HAP-1 (cell line): Measurements from ENCODE around the gene LRRC61.
"Not testable (repeated sequence)": the region's sequence is repeated elsewhere in the genome, so short reads cannot be mapped to it uniquely, and the experiment has no call there.

ENCODE experiments used
- DNase-seq, 2 experiments: peaks; one replicate each; pipeline ENCODE4 v3.0.0-alpha.2; 2016 to 2020; ENCODE audit warnings: low spot score in 2 of 2
- H3K27me3 ChIP-seq: fragments of 250-450 bp; sonication (Bioruptor Pico); 2 replicates; pipeline ENCODE4 v1.5.1; 2020; ENCODE audit warnings: low read depth, mild to moderate bottlenecking, moderate library complexity
- H3K36me3 ChIP-seq: fragments of 250-450 bp; sonication (Bioruptor Pico); replicated peaks from 2 replicates; pipeline ENCODE4 v1.5.1; 2020; ENCODE audit warnings: mild to moderate bottlenecking
- H3K4me1 ChIP-seq: fragments of 250-450 bp; sonication (Bioruptor Pico); 2 replicates; pipeline ENCODE4 v1.5.1; 2020; ENCODE audit warnings: mild to moderate bottlenecking
- H3K4me3 ChIP-seq: fragments of 250-450 bp; sonication (Bioruptor Pico); 2 replicates; pipeline ENCODE4 v1.5.1; 2020; ENCODE audit warnings: mild to moderate bottlenecking, moderate library complexity
- H3K9me3 ChIP-seq: fragments of 250-450 bp; sonication (Bioruptor Pico); 2 replicates; pipeline ENCODE4 v1.5.1; 2020; ENCODE audit warnings: mild to moderate bottlenecking, moderate library complexity
- in situ Hi-C: fragments of 300-500 bp; cut with MboI; formaldehyde crosslinking; loops from 3 replicates; pipeline ENCODE4 v1.14.3; 2020; ENCODE audit warnings: low sequenced_read_pairs, inconsistent platforms, mixed read lengths

The LRRC61 gene

GRCh38 chr7:150313870-150314269 lies 9.3 kb upstream of the LRRC61 start:
- Histone ChIP-seq H3K27me3 (no peaks in the 10 kb centered on the region), H3K36me3 (no peaks in the 10 kb centered on the region), H3K9me3 (no peaks in the 10 kb centered on the region), H3K4me3 (no peak overlapping the region), H3K4me1 (peaks cover 16% of the 10 kb centered on the region)
- in situ Hi-C loops = no loop called here
- DNase-seq = no peak

DNA sequence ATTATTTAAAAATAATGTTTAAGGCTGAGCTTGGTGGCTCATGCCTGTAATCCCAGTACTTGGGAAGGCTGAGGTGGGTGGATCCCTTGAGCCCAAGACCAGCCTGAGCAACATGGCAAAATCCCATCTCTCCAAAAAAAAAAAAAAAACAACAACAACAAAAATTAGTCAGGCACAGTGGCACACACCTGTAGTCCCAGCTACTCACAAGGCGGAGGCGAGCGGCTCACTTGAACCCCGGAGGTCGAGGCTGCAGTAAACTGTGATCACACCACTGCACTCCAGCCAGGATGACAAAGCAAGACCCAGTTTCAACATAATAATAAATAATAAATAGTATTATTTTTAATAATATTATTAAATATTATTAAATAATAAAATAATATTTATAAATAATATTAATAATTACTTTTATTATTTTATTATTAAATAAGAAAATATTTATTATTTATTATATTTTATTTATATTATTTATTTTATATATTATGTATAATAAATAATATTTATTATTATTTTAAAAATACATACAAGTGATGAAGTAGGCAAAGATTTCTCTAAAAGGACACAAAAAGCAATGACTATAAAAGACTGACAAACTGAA lies 8.4 kb upstream of the LRRC61 start:
- no peak for DNase-seq
- Histone ChIP-seq H3K4me3 (no peak overlapping the region), H3K36me3 (no peaks in the 10 kb centered on the region), H3K27me3 (no peaks in the 10 kb centered on the region), H3K4me1 (peaks cover 16% of the 10 kb centered on the region), H3K9me3 (no peaks in the 10 kb centered on the region)
- in situ Hi-C loops = no loop called here

GRCh38 chr7:150316987-150317386 lies 6.2 kb upstream of the LRRC61 start:
- in situ Hi-C loops, DNase-seq: not testable (repeated sequence)
- peaks cover 12% of the 10 kb centered on the region for H3K4me1 ChIP-seq

GRCh38 chr7:150317748-150318444 lies 5.3 kb upstream of the LRRC61 start:
- Histone ChIP-seq H3K4me1 (peaks cover 7% of the 10 kb centered on the region), H3K36me3 (no peaks in the 10 kb centered on the region)
- in situ Hi-C loops = no loop called here

More at GRCh38 chr7:150316987-150317386, 6.2 kb upstream of the LRRC61 start:
- not testable (repeated sequence) for H3K27me3 ChIP-seq, H3K36me3 ChIP-seq, H3K4me3 ChIP-seq, H3K9me3 ChIP-seq

GRCh38 chr7:150321788-150322113 lies 1.4 kb upstream of the LRRC61 start:
- Histone ChIP-seq H3K27me3 (no peaks in the 10 kb centered on the region), H3K4me1 (no peaks in the 10 kb centered on the region), H3K4me3 (no peak overlapping the region), H3K9me3 (no peaks in the 10 kb centered on the region), H3K36me3 (no peaks in the 10 kb centered on the region)
- DNase-seq = no peak
- in situ Hi-C loops = no loop called here

More at GRCh38 chr7:150317748-150318444, 5.3 kb upstream of the LRRC61 start:
- Histone ChIP-seq H3K4me3 (no peak overlapping the region), H3K9me3 (no peaks in the 10 kb centered on the region), H3K27me3 (no peaks in the 10 kb centered on the region)
- DNase-seq = no peak

GRCh38 chr7:150322114-150322832 lies 882 bp upstream of the LRRC61 start:
- Histone ChIP-seq H3K9me3 (no peaks in the 10 kb centered on the region), H3K36me3 (no peaks in the 10 kb centered on the region), H3K4me1 (no peaks in the 10 kb centered on the region), H3K27me3 (no peaks in the 10 kb centered on the region), H3K4me3 (no peak overlapping the region)
- no peak for DNase-seq
- in situ Hi-C loops = no loop called here

DNA sequence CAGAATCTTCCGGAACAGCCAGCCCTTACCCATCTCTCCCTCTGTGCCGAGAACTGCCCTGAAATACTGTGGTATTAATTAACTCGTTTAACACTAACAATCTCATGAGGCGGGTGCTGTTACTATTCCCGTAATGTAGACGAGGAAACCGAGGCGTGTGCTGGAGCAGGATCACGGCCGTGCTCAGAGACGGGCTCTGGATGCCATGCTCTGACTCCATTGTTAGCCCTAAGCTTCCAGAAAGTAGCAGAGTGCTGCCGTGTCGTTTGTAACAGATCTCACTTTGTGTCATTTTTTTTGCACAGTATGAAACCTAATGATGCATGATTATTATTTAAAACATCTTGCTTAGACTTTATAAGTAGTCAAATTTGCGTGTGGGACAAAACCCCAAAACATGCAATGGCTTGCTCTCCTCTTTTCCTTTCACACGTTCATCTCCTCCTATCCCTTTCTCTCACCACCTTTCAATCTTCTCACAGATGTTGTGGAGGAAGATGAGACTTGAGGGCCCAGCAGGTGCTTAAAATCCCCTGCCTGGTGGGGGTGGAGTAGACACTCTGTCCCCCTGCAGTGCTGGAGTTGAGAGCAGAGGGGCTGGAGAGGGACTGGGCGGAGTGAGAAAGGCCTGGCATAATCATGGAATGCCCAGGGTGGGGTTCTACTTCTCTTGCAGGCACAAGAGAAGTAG lies 672 bp downstream of the LRRC61 start:
- H3K9me3 ChIP-seq = no peaks in the 10 kb centered on the region
- no peaks in the 10 kb centered on the region for H3K27me3 ChIP-seq
- in situ Hi-C loops = no loop called here
- no peaks in the 10 kb centered on the region for H3K36me3 ChIP-seq
- DNase-seq = no peak
- H3K4me1 ChIP-seq = no peaks in the 10 kb centered on the region
- H3K4me3 ChIP-seq = no peak overlapping the region

DNA sequence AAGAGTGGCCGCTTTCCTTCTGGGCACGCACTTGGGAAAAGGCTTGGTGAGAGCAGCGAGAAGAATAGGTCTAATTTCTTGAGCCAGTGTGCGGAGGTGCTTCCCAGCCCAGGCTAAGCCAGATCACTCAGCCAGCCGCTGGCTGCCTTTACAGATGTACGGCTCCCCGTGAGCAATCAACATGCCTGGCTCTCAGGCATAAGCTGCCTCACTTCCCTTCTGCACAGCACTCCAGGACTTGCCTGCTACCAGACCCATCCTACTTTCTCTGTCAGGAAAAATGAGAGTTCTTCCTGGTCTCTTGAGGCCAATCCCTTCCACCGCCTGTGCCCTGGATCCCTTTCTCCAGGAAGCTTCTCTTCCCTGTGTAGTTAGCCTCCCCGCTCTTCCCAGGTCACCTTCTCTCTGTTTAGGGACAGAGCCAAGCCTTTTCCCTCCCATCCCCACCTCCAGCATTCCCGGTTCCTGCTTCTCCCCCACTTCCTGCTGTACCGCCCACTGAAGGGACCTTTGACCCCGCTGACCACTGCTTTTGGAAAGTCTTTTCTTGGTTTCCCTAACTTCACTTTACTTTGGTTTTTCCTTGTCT lies 1.3 kb downstream of the LRRC61 start:
- DNase-seq = no peak
- Histone ChIP-seq H3K9me3 (no peaks in the 10 kb centered on the region), H3K27me3 (no peaks in the 10 kb centered on the region), H3K36me3 (no peaks in the 10 kb centered on the region), H3K4me3 (no peak overlapping the region), H3K4me1 (no peaks in the 10 kb centered on the region)
- in situ Hi-C loops = no loop called here

DNA sequence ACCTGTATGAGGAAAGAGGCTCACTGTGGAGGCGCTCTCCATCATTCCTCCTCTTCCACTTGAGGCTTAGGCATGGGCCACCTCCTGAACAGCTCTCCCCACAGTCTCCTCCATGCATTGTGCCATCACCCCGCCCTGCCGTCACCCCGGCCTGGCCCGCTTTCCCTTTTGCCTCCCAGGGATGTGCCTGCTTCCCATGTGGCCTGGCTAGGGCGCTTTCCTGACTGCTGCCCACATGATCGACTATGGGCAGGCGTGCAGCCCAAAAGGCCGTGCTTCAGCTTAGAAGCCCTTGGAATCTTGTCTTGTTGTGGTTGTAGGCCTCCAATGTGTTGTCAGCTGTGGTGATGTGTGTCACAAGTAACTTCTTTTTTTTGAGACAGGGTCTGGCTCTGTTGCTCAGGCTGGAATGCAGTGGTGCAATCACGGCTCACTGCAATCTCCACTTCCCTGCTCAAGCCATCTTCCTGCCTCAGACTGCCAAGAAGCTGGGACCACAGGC lies 2.0 kb downstream of the LRRC61 start:
- no peak overlapping the region for H3K4me3 ChIP-seq
- H3K4me1 ChIP-seq = no peaks in the 10 kb centered on the region
- no peaks in the 10 kb centered on the region for H3K36me3 ChIP-seq
- no peaks in the 10 kb centered on the region for H3K27me3 ChIP-seq
- no peak for DNase-seq
- H3K9me3 ChIP-seq = no peaks in the 10 kb centered on the region
- in situ Hi-C loops = no loop called here

DNA sequence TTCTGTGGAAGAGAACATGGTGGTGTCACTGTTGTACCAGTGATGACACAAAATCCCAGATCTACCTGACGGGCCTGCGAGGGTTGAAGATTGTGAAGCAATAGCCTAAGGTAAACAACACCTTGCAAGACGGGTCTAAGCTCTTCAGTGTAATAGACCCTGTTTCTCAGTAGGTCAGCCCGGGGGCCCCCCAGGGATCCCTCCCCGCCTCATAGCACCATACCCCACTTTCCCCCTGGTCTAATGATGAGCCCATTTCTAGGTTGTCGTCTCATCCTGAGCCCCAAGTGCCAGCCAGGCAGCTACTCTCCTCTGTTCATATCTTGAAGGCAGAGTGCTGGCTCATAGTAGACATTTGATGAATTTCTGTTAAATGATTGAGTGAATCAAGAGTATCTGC lies 2.7 kb downstream of the LRRC61 start:
- H3K4me1 ChIP-seq = no peaks in the 10 kb centered on the region
- no peaks in the 10 kb centered on the region for H3K27me3 ChIP-seq
- H3K36me3 ChIP-seq = no peaks in the 10 kb centered on the region
- no peak for DNase-seq
- H3K4me3 ChIP-seq = no peak overlapping the region
- no peaks in the 10 kb centered on the region for H3K9me3 ChIP-seq
- in situ Hi-C loops = no loop called here

- Histone ChIP-seq H3K27me3 (no peaks in the 10 kb centered on the region), H3K4me3 (no peak overlapping the region), H3K36me3 (no peaks in the 10 kb centered on the region), H3K4me1 (no peaks in the 10 kb centered on the region), H3K9me3 (no peaks in the 10 kb centered on the region)
- DNase-seq = no peak
- in situ Hi-C loops = no loop called here
Measured at GRCh38 chr7:150326657-150327268, 3.6 kb downstream of the LRRC61 start.

GRCh38 chr7:150327308-150327707 lies 4.2 kb downstream of the LRRC61 start:
- DNase-seq = no peak
- H3K27me3 ChIP-seq = no peaks in the 10 kb centered on the region
- H3K9me3 ChIP-seq = no peaks in the 10 kb centered on the region
- H3K36me3 ChIP-seq = no peaks in the 10 kb centered on the region
- in situ Hi-C loops = no loop called here
- no peaks in the 10 kb centered on the region for H3K4me1 ChIP-seq
- H3K4me3 ChIP-seq = no peak overlapping the region

- Histone ChIP-seq H3K9me3 (no peaks in the 10 kb centered on the region), H3K27me3 (no peaks in the 10 kb centered on the region), H3K4me1 (no peaks in the 10 kb centered on the region), H3K4me3 (no peak overlapping the region), H3K36me3 (no peaks in the 10 kb centered on the region)
- no peak for DNase-seq
- in situ Hi-C loops = no loop called here
Measured at GRCh38 chr7:150329331-150330120, 6.4 kb downstream of the LRRC61 start.
